Heart left ventricle (tissue), 16 donors: ENCODE measurements around the gene TULP4. TPM values are rescaled to one million over a fixed set of nuclear protein-coding genes. Genes with fewer than 3 reads are reported as not detected.

Source experiments
- ATAC-seq, 4 donors: fragments of 200-7000 bp; cut with Tn5 transposase; one replicate each; pipeline ENCODE4 v1.9.1; 2020 to 2022; ENCODE audit warnings: moderate library complexity in 4 of 4, mild to moderate bottlenecking in 3 of 4, moderate number of reproducible peaks in 1 of 4
- DNase-seq, 5 donors: peaks; one replicate each; pipeline ENCODE4 v3.0.0-alpha.2; 2020
- H3K27ac ChIP-seq, 12 donors: fragments of 200-600 bp; sonication (generic) in 4 of 12; one replicate each; pipeline versions ENCODE4 v1.5.0 to v1.8.0; 2016 to 2022; ENCODE audit warnings: mild to moderate bottlenecking in 2 of 12
- H3K27me3 ChIP-seq, 9 donors: fragments of 200-600 bp; sonication (generic) in 2 of 9; one replicate each; pipeline versions ENCODE4 v1.5.1 to v1.8.0; 2016 to 2022; ENCODE audit warnings: mild to moderate bottlenecking in 3 of 9
- H3K36me3 ChIP-seq, 9 donors: fragments of 200-600 bp; sonication (generic) in 2 of 9; one replicate each; pipeline versions ENCODE4 v1.5.0 to v1.8.0; 2018 to 2022; ENCODE audit warnings: mild to moderate bottlenecking in 2 of 9
- H3K4me1 ChIP-seq, 12 donors: fragments of 200-600 bp; sonication (generic) in 4 of 12; one replicate each; pipeline versions ENCODE4 v1.5.0 to v1.8.0; 2016 to 2022; ENCODE audit warnings: mild to moderate bottlenecking in 3 of 12
- H3K4me3 ChIP-seq, 12 donors: fragments of 200-600 bp; sonication (generic) in 4 of 12; one replicate each; pipeline versions ENCODE4 v1.5.0 to v1.8.0; 2017 to 2022; ENCODE audit warnings: mild to moderate bottlenecking in 9 of 12, moderate library complexity in 4 of 12
- H3K9me3 ChIP-seq, 12 donors: fragments of 200-600 bp; sonication (generic) in 4 of 12; one replicate each; pipeline versions ENCODE4 v1.5.0 to v1.8.0; 2016 to 2022; ENCODE audit warnings: mild to moderate bottlenecking in 1 of 12
- CTCF ChIP-seq, 12 donors: fragments of 200-600 bp; sonication (generic) in 4 of 12; IDR thresholded peaks; one replicate each; pipeline versions ENCODE4 v1.5.0 to v1.8.0; 2018 to 2022; ENCODE audit warnings: antibody characterized with exemption in 12 of 12, mild to moderate bottlenecking in 5 of 12
- POLR2A ChIP-seq, 2 donors: fragments of 450-650 bp; IDR thresholded peaks; one replicate each; pipeline ENCODE4 v1.6.1; 2017; ENCODE audit warnings: antibody characterized with exemption in 2 of 2, mild to moderate bottlenecking in 2 of 2, moderate library complexity in 2 of 2
- WGBS, 4 donors: extraction: QIAGEN DNeasy Blood & Tissue Kit in 2 of 4; methylation state at CpG; one replicate each; pipeline versions ENCODE4 v1.1.5 to v1.1.7; 2013 to 2018; 5-methylcytosine and 5-hydroxymethylcytosine counted together
- intact Hi-C, 10 donors: fragments of 100-400 bp; cut with DNase I; formaldehyde crosslinking; loops; one replicate each; pipeline versions ENCODE4 v1.11.1 to v1.14.2; 2022
- polyA plus RNA-seq, 2 donors: library from polyadenylated mRNA; stranded (reverse); fragments of 200-250 nt; gene quantifications; one replicate each; pipeline ENCODE4 v1.2.3, GENCODE V29; 2013
- total RNA-seq, 9 donors: library from RNA; depleted of rRNA in 2 of 9; stranded (reverse); fragments of >200 nt in 2 of 9; fragmentation: NEBNext Ultra II Directional in 3 of 9; extraction: Animal tissue kit (Norgen Biotek cat#: 25700) in 3 of 9; gene quantifications; one replicate each; pipeline versions ENCODE4 v1.1.0 to v1.2.4, GENCODE V29; 2016 to 2023
- donor health status: ischemic (EF 13 %, LVEDD 7.1; RV severe dilation, severe dysfunction).
- donor health status: healthy with polysubstance abuse.
- donor health status: DM: no; HTN: yes; CAD: no.
- donor health status: DM: no; HTN: no; CAD: no.
- donor health status: ischemic (EF 25% LVEDD 6.9; RV normal size, moderate dysfunction).
- donor health status: ischemic (EF 25% LVEDD 5.7; RV mildly dilated, moderate dysfunction).
- donor health status: healthy.
- donor health status: DM: yes; HTN: yes; CAD: no.
- donor health status: ischemic (EF 35%, LVEDD 5.7; RV mildly dilated, moderate dysfunction).
- donor health status: nonischemic (EF 11% LVEDD 7.7; RV severe dilation, severe dysfunction).
- donor health status: DM: yes; HTN: yes; CAD: no.
- donor health status: PGD.
- donor health status: ischemic (EF 29% LVEDD 5.4; RV normal size, mild dysfunction).
- donor health status: nonischemic (EF 23%, LVEDD 6.1; RV moderate dilation, normal function).

TULP4 gene
- total and polyA plus RNA-seq, 11 donors = 9.6 to 134 (median 93.0) TPM

- no peaks in the 10 kb centered on the region for H3K9me3 ChIP-seq
- no peaks in the 10 kb centered on the region for H3K27me3 ChIP-seq
- intact Hi-C loops = no loop called here
- peak overlapping the region; percentile 83 to 99 (median 95) for H3K4me3 ChIP-seq
- H3K27ac ChIP-seq = peak overlapping the region in 8 of 12 donors; percentile 83 to 92 (median 90)
- DNase-seq = no peak
- H3K36me3 ChIP-seq = no peaks in the 10 kb centered on the region
- TF ChIP-seq CTCF (IDR thresholded peaks at IDR 0.05) (no peak), POLR2A (IDR thresholded peaks at IDR 0.05) (no peak)
- 8 to 12% (median 10%) methylated on average over 19 of the region's 19 CpGs for WGBS, 4 donors
- peaks cover 0 to 52% (median 17%) of the 10 kb centered on the region in 12 donors for H3K4me1 ChIP-seq
- ATAC-seq = peak in 2 of 4 donors; percentile 30 to 39
Measured at GRCh38 chr6:158560836-158561320, 248.6 kb downstream of the TULP4 start.

Other genes with a start within 250 kb of the TULP4 start
- 1 to 10 TPM; 3.7 to 7.0 (median 5.5) TPM for gene SERAC1, start 144.2 kb upstream of the TULP4 start, total RNA-seq
- 1 to 10 TPM; 1.5 to 5.6 TPM for gene SERAC1, start 144.2 kb upstream of the TULP4 start, polyA plus RNA-seq
- gene GTF2H5, start 144.1 kb upstream of the TULP4 start, total RNA-seq = 10 to 100 TPM in 7 of 9 donors, 1 to 10 TPM in 2; 2.6 to 32.0 (median 25.8) TPM
- 1 to 10 TPM; 4.4 to 6.4 TPM for gene GTF2H5, start 144.1 kb upstream of the TULP4 start, polyA plus RNA-seq
- gene TMEM181, start 247.6 kb downstream of the TULP4 start, total RNA-seq = 10 to 100 TPM in 5 of 9 donors, 1 to 10 TPM in 4; 7.1 to 14.3 (median 10.1) TPM
- gene TMEM181, start 247.6 kb downstream of the TULP4 start, polyA plus RNA-seq = 10 to 100 TPM in 1 of 2 donors, 1 to 10 TPM in 1; 4.3 to 11.4 TPM